ENCODE data around the gene EEF2.

The EEF2 gene

GRCh38 chr19:3984908-3985642, at the start of gene EEF2:
TSS of gene EEF2 (minus strand) at chr19:3985463. CDS start at chr19:3985380, 83 bp downstream.
- peak; percentile 85 to 91 (median 87) for DNase-seq (ENCODE audit: low read depth in 3 of 3, low spot score in 1 of 3)

GRCh38 chr19:4034048-4035017, 49.1 kb upstream of the EEF2 start:
- no peak for DNase-seq (ENCODE audit: low read depth in 3 of 3, low spot score in 1 of 3)

GRCh38 chr19:4033028-4033956, 48.0 kb upstream of the EEF2 start:
- DNase-seq (ENCODE audit: low read depth in 3 of 3, low spot score in 1 of 3), result no peak

GRCh38 chr19:4032436-4032835, 47.2 kb upstream of the EEF2 start:
- no peak for DNase-seq (ENCODE audit: low read depth in 3 of 3, low spot score in 1 of 3)

- DNase-seq (ENCODE audit: low read depth in 3 of 3, low spot score in 1 of 3), result no peak
Observed at GRCh38 chr19:4031420-4031819, 46.2 kb upstream of the EEF2 start.

GRCh38 chr19:4030981-4031380, 45.7 kb upstream of the EEF2 start:
- DNase-seq (ENCODE audit: low read depth in 3 of 3, low spot score in 1 of 3), result no peak

GRCh38 chr19:4030552-4030951, 45.3 kb upstream of the EEF2 start:
- no peak for DNase-seq (ENCODE audit: low read depth in 3 of 3, low spot score in 1 of 3)

GRCh38 chr19:4029247-4029614, 44.0 kb upstream of the EEF2 start:
- no peak for DNase-seq (ENCODE audit: low read depth in 3 of 3, low spot score in 1 of 3)

- DNase-seq (ENCODE audit: low read depth in 3 of 3, low spot score in 1 of 3), result no peak
Observed at GRCh38 chr19:4028334-4029246, 43.3 kb upstream of the EEF2 start.

- no peak for DNase-seq (ENCODE audit: low read depth in 3 of 3, low spot score in 1 of 3)
Observed at GRCh38 chr19:4027146-4027545, 41.9 kb upstream of the EEF2 start.

- no peak for DNase-seq (ENCODE audit: low read depth in 3 of 3, low spot score in 1 of 3)
Observed at GRCh38 chr19:4025317-4025716, 40.1 kb upstream of the EEF2 start.

GRCh38 chr19:4023600-4024398, 38.5 kb upstream of the EEF2 start:
- DNase-seq (ENCODE audit: low read depth in 3 of 3, low spot score in 1 of 3), result no peak

GRCh38 chr19:4019578-4019977, 34.3 kb upstream of the EEF2 start:
- no peak for DNase-seq (ENCODE audit: low read depth in 3 of 3, low spot score in 1 of 3)

GRCh38 chr19:4018775-4019504, 33.7 kb upstream of the EEF2 start:
- no peak for DNase-seq (ENCODE audit: low read depth in 3 of 3, low spot score in 1 of 3)

GRCh38 chr19:4018140-4018613, 32.9 kb upstream of the EEF2 start:
- no peak for DNase-seq (ENCODE audit: low read depth in 3 of 3, low spot score in 1 of 3)

- DNase-seq (ENCODE audit: low read depth in 3 of 3, low spot score in 1 of 3), result no peak
Observed at GRCh38 chr19:4016903-4017638, 31.8 kb upstream of the EEF2 start.

- DNase-seq (ENCODE audit: low read depth in 3 of 3, low spot score in 1 of 3), result no peak
Observed at GRCh38 chr19:4016486-4016885, 31.2 kb upstream of the EEF2 start.

Measured in stimulated activated CD4-positive, alpha-beta T cell treated with anti-CD3 and anti-CD28 coated beads, TNF-alpha, amount 100 ng/mL, for 1 hour (primary cell).